ENCODE measurements around the gene RAD21L1.
"Not testable (repeated sequence)": the region's sequence is repeated elsewhere in the genome, so short reads cannot be mapped to it uniquely, and the experiment has no call there.

The RAD21L1 gene

GRCh38 chr20:1232286-1233111, 6.7 kb downstream of the RAD21L1 start:
- DNase-seq: no peak

GRCh38 chr20:1240549-1240948, 14.7 kb downstream of the RAD21L1 start:
- DNase-seq: no peak

GRCh38 chr20:1241456-1241855, 15.6 kb downstream of the RAD21L1 start:
- DNase-seq: no peak

- no peak for DNase-seq
Measured at GRCh38 chr20:1242099-1242498, 16.3 kb downstream of the RAD21L1 start.

GRCh38 chr20:1242530-1242929, 16.7 kb downstream of the RAD21L1 start:
- no peak for DNase-seq

- DNase-seq: no peak
Measured at GRCh38 chr20:1245578-1245977, 19.7 kb downstream of the RAD21L1 start.

GRCh38 chr20:1247689-1248088, 21.8 kb downstream of the RAD21L1 start:
- DNase-seq: no peak

GRCh38 chr20:1250282-1250681, 24.4 kb downstream of the RAD21L1 start:
- not testable (repeated sequence) for DNase-seq

- DNase-seq: no peak
Measured at GRCh38 chr20:1252416-1252815, 26.6 kb downstream of the RAD21L1 start.

GRCh38 chr20:1254254-1254653, 28.4 kb downstream of the RAD21L1 start:
- no peak for DNase-seq

GRCh38 chr20:1255675-1256074, 29.8 kb downstream of the RAD21L1 start:
- no peak for DNase-seq

- DNase-seq: no peak
Measured at GRCh38 chr20:1263853-1264252, 38.0 kb downstream of the RAD21L1 start.

- no peak for DNase-seq
Measured at GRCh38 chr20:1264727-1265126, 38.9 kb downstream of the RAD21L1 start.

GRCh38 chr20:1265226-1265915, 39.5 kb downstream of the RAD21L1 start:
- no peak for DNase-seq

GRCh38 chr20:1265916-1266166, 40.0 kb downstream of the RAD21L1 start:
- no peak for DNase-seq

- DNase-seq: peak; percentile 78 to 80
Measured at GRCh38 chr20:1266167-1266973, 40.5 kb downstream of the RAD21L1 start, which contains the start of gene SNPH. Gene SNPH (plus strand): TSS chr20:1266294. CDS start chr20:1296240, 29,946 bp downstream.

- no peak for DNase-seq
Measured at GRCh38 chr20:1267161-1267560, 41.3 kb downstream of the RAD21L1 start.

GRCh38 chr20:1267809-1268374, 42.0 kb downstream of the RAD21L1 start:
- DNase-seq: no peak

- DNase-seq: no peak
Measured at GRCh38 chr20:1269235-1269634, 43.4 kb downstream of the RAD21L1 start.

GRCh38 chr20:1269850-1270249, 44.0 kb downstream of the RAD21L1 start:
- no peak for DNase-seq

- no peak for DNase-seq
Measured at GRCh38 chr20:1272368-1273100, 46.7 kb downstream of the RAD21L1 start.

- DNase-seq: no peak
Measured at GRCh38 chr20:1273366-1273765, 47.5 kb downstream of the RAD21L1 start.
